GM18499 (cell line): Measurements from ENCODE around the gene LYVE1.

Experiments
- ATAC-seq: cut with Tn5 transposase; IDR thresholded peaks from one replicate; pipeline ENCODE4 v1.9.1; 2021; ENCODE audit warnings: moderate number of reproducible peaks; ENCODE audit not compliant: insufficient read depth, unreplicated experiment

The LYVE1 gene

DNA sequence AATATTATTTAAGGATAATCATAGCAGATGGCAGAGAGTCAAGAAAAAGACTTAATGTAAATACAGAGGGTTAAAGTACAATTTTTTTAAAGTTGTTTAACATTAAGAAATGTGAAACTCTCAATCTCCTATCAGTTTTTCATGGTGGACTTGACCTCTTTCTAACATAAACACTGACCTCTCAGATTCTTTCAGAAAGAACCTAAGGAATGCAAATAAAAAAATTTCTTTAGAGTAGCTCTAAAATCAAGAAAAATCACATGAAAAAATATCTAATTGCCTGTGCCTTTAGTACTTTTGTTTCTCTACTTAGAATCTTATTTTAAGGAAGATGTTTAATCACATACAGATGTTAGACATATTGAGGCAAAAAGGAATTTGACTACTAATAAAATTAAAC is 40.3 kb downstream of the LYVE1 start:
- ATAC-seq = no peak

DNA sequence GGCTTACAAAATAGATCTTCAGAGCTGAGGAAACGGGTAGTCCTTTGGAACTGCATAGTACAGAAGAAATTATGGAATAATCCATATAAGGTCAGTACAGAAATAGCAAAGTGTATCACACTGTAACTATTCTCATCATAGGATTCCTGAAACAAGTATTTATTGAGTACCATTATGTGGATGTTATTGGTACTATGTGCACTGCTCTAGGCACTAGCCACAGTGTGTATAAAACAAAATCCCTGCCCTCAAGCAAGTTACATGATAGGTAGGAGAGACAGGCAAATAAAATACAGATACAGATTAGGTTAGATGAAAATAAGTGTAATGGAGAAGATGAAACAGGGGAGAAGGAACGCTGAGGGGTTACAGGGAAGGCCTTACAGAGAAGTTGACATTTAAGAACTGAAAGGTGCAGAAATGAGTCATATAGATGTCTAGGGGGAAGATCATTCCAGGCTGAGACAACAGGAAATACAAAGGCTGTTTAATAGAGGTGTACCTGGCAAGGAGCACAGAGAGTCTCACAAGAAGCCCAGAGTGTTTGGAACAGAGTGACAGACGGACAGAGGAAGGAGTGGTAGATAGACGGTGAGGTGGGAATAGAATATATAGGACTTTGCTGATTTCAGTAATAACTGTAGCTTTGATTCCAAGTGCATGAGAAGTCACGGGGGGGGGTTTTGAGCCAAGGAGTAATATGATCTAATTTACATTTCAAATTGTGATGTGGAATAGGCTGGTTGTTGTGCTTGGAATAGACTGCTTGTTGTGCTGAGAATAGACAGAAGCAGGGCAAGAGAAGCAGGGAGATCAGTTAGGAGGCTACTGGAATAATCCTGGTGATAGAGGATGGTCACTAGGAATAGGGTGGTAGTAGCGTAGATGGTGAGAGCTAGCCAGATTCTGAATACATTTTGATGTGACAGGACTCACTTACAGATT is 41.2 kb downstream of the LYVE1 start:
- ATAC-seq = no peak

DNA sequence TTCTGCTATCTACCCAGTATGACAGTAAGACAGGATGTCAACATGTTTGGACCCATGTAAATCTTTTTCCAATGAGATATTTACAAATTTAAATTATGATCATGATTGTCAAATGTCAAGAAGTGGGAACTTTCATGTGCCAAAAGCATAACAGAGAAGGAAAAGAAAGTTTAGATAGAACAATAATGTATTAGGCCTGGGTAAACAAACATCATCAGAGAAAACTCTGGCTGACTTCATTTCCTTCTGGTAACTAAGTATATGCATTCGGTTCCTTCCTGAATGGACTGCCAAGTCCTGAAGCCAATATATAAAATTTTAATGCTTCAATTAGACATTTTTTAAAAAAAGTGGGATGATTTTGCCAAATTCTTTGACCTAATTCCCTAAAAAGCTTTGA is 44.0 kb downstream of the LYVE1 start:
- no peak for ATAC-seq

DNA sequence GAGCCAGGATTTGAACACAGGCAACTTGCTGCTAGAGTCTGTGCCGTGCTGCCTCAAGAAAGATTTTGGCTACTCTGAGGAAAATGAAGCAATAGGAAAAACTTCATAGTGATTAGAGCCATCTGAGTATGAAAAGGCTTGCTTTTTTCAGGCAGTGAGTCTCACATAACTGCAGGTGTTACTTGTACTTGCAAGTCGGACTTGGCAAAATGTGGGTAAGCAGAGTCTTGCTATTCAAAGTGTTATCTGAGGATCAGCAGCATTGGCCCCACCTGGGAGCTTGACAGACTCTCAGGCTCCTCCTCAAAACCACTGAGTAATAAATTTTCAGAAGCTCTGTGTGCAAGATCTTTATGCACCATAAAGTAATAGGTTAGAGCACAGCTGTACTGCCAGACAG is 45.5 kb downstream of the LYVE1 start:
- ATAC-seq = no peak

DNA sequence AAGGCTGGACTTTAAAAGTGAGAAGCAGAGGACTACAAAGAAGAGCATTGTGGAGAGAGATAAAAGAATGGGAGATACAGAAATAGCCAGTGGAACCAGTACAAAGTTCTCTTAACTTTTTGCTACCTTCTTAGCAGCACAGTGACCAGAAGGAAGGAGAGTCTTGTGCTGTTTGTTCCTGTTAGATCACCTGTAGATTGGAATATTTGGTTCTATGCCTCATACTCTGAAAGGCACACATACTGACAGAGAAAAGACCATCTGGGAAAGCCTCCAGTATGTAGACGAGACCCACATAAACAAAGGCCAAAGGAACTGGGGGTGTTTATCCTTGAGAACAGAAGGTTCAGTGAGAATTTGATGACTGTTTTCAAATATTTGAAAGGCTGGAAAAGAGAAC is 46.2 kb downstream of the LYVE1 start:
- no peak for ATAC-seq

DNA sequence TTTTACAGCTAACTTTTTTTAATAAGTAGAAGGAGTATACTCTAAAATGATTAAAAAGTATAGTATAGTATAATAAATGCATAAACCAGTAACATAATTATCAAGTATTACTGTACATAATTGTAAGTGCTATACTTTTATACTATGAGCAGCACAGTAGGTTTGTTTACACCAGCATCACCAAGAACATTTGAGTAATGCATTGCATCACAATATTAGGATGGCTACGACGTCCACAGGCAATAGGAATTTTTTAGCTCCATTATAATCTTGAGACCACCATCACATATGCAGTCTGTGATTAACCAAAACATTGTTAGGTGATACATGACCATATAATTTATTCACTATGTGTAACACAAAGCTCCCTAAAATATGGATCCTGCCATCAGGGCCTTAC is 47.9 kb downstream of the LYVE1 start:
- no peak for ATAC-seq

DNA sequence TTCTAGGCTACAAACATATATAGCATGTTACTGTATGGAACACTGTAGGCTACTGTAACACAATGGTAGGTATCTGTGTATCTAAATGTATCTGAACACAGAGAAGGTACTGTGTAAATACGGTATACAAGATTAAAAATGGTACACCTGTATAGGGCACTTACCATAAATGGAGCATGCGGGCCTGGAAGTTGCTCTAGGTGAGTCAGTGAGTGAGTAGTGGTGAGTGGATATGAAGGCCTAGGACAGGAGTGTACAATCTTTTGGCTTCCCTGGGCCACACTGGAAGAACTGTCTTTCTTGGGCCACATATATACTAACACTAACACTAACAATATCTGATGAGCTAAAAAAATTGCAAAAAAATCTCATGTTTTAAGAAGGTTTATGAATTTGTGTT is 48.8 kb downstream of the LYVE1 start:
- ATAC-seq = no peak

DNA sequence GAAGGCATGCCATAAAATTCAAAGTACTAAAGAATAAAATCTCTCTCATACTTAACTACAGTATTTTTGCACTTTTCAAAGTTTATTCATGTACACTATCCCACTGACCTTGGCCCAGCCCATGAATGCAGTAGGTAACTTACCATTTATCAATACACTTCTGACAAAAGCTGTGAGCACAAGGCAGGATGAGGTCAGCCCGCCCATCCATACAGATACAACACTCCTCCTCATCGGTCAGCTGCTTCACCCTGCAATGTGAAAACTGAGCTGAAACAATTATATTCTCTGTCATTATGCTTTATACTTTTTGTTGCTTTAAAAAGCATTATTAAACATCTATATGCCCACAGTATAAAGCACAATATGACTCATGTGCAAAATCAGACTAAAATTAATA is 49.6 kb downstream of the LYVE1 start:
- ATAC-seq = no peak

DNA sequence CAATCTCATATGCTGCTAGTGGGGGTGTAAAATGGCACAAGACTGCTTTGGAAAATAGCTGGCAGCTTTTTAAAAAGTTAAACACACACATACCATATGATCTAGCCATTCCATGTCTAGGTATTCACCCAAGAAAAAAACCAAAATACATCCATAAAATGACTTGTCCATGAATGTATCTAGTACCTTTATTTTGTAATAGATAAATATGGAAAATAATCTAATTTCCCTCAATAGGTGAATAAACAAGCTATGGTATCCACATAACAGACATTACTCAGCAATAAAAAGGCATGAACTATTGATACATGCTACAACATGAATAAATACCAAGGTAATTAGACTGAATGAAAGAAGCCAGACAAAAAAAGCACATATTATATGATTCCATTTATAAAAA is 50.3 kb downstream of the LYVE1 start:
- no peak for ATAC-seq

DNA sequence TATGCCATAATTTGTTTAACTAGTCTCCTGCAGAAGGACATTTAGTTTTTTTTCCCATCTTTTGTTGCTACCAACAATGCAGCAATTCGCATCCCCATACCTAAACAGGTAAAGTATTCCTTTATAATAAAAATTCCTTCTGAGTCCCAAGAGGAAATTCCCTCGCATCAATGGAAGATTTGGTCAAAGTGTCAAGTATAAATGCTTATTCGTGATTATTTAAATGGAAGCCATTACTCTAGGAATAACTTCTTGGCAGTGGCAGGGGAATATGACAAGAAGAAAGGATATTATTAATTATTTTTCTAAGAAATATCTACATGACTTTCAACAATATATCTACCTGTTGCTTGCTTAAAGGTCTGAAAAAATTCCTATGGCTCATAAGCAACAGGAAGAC is 53.0 kb downstream of the LYVE1 start:
- no peak for ATAC-seq

DNA sequence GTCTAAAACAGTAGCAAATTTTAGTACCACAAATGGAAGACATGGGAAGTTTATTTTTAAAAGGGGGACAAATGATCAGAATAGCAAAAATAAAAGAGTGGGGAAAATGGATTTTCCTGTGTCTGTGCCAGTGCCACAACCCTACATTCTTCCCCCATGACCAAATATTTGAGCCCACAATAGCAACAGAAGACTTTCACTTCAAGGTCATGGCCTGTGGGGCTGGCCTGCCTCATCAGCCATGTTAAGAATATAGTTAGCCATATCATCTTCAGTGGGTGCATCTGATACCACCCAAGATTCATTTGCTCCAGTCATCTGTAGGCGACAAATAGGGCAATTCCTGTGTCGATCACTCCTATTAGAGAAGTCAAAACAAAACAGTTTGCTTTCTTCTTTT is 53.8 kb downstream of the LYVE1 start:
- no peak for ATAC-seq

DNA sequence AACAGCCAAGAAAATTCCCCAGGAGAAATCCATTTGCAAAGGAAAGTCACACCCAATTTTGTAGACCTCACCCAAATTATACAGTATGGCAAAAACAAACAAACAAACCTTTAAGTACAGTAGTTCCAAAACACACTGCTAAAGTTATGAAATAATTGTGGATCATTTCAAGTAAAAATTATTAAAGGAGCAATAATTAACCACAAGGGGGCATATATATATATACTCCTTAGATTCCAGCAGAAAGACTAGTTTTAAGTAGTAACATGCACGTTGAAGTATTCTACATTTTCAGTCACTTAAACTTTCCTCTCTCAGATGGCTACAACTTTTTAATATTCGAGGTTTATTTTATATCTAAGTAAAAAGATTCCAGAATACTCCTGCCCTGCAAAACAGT is 54.3 kb downstream of the LYVE1 start:
- ATAC-seq = no peak

DNA sequence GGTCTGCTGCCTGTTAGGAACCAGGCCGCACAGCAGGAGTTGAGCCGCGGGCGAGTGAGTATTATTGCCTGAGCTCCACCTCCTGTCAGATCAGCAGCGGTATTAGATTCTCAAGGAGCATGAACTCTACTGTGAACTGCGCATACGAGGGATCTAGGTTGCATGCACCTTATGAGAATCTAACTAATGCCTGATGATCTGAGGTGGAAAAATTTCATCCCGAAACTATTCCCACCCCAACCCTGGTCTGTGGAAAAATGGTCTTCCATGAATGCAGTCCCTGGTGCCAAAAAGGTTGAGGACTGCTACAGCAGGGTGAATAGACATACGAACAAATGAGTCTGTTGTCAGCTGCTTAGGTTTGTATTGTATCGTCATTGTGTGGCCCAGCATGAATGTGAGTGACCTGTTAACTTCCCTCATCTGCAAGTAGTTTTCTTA is 57.3 kb downstream of the LYVE1 start:
- ATAC-seq = no peak
